ENCODE data around the gene CFAP91.

DNA sequence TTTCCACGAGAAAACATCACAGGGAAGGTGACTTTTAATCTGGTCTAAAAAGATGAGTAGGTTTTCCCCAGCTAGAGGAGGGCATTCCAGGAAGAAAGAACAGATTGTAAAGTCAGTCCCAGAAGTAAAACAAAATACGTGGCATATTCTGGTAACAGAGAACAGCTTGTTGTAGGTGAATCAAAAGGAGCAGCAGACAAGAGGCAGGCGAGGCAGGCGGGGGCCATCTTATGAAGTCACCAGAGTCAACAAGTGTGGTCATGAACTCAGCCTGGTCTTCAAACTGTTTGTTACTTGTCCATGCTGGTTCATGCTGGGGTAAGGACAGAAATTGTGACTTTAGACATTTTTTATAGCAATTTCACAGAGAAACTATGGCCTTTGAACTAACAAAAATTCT lies 38.5 kb upstream of the CFAP91 start:
- TF ChIP-seq POLR2AphosphoS5 (IDR thresholded peaks at IDR 0.05), result no peak
- TF ChIP-seq, protein P1, sequence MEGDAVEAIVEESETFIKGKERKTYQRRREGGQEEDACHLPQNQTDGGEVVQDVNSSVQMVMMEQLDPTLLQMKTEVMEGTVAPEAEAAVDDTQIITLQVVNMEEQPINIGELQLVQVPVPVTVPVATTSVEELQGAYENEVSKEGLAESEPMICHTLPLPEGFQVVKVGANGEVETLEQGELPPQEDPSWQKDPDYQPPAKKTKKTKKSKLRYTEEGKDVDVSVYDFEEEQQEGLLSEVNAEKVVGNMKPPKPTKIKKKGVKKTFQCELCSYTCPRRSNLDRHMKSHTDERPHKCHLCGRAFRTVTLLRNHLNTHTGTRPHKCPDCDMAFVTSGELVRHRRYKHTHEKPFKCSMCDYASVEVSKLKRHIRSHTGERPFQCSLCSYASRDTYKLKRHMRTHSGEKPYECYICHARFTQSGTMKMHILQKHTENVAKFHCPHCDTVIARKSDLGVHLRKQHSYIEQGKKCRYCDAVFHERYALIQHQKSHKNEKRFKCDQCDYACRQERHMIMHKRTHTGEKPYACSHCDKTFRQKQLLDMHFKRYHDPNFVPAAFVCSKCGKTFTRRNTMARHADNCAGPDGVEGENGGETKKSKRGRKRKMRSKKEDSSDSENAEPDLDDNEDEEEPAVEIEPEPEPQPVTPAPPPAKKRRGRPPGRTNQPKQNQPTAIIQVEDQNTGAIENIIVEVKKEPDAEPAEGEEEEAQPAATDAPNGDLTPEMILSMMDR (IDR thresholded peaks at IDR 0.05), result no peak

Measured in suprapubic skin (tissue), 3 donors.